ENCODE measurements around the gene CLIC3. TPM values are rescaled to one million over a fixed set of nuclear protein-coding genes. Genes with fewer than 3 reads are reported as not detected.

Gene CLIC3
- total RNA-seq, 2 donors from 2014 or later: 3.6 to 15.4 TPM

DNA sequence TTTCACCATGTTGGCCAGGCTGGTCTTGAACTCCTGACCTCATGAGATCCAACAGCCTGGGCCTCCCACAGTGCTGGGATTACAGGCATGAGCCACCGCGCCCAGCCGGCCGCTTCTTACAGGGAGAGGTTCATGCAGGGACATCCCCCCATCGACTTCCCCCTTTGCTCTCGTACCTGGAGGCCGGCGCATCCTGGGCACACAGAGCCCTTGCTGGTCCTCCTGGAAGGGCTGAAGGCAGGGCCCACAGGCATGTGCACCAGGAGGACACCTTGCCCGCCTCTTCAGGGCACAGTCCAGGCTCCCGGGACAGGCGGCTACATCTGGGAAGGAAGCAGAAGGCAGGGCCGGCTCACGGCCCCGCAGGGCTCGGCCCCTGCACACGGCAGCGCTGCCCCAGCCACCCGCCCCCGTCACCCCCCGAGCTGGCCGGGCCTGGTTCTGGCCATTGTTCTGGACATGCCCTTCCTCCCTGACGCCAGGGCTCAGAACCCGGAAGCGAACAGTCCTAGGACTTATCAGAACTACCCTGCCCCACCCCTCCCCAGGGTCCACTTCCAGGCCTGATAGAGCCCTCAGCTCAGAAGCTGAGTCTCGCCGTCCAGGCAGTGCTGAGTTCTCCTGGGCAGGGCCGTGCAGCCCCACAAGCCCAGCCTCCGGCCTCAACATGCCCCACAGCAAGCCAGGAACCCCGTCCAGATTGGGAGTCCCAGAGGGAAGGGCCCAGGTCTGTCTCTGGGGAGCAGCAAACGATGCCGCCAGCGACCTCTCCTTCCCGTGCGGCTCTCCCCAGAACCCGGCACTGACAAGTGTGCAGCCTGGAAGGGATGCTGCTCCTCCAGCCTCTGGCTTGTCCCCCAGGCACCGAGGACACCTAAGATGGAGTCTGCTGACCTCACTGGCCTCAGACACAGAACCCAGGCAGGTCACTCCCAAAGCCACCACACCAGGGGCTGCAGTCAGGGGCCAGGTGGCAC lies 46.7 kb upstream of the CLIC3 start:
- Histone ChIP-seq H3K9me3 (no peaks in the 10 kb centered on the region), H3K27ac (peak overlapping the region; percentile 26), H3K4me3 (no peak overlapping the region), H3K36me3 (no peaks in the 10 kb centered on the region), H3K9ac (ENCODE audit: low read depth in 2 of 2, low read length in 2 of 2) (peak overlapping the region in 1 of 2 donors; percentile 1), H3K27me3 (peaks cover 7% of the 10 kb centered on the region), H3K4me1 (peaks cover 19% of the 10 kb centered on the region)
- TF ChIP-seq, protein P1, sequence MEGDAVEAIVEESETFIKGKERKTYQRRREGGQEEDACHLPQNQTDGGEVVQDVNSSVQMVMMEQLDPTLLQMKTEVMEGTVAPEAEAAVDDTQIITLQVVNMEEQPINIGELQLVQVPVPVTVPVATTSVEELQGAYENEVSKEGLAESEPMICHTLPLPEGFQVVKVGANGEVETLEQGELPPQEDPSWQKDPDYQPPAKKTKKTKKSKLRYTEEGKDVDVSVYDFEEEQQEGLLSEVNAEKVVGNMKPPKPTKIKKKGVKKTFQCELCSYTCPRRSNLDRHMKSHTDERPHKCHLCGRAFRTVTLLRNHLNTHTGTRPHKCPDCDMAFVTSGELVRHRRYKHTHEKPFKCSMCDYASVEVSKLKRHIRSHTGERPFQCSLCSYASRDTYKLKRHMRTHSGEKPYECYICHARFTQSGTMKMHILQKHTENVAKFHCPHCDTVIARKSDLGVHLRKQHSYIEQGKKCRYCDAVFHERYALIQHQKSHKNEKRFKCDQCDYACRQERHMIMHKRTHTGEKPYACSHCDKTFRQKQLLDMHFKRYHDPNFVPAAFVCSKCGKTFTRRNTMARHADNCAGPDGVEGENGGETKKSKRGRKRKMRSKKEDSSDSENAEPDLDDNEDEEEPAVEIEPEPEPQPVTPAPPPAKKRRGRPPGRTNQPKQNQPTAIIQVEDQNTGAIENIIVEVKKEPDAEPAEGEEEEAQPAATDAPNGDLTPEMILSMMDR (IDR thresholded peaks at IDR 0.05): no peak
- intact Hi-C loops (cut with DNase I): no loop called here
- DNase-seq: no peak

GRCh38 chr9:137041124-137041523 lies 44.8 kb upstream of the CLIC3 start:
- DNase-seq: no peak
- no peak overlapping the region for H3K4me3 ChIP-seq
- H3K27me3 ChIP-seq: no peaks in the 10 kb centered on the region
- H3K4me1 ChIP-seq: peaks cover 16% of the 10 kb centered on the region
- TF ChIP-seq, protein P1 (IDR thresholded peaks at IDR 0.05): no peak
- no peak overlapping the region for H3K27ac ChIP-seq
- no peaks in the 10 kb centered on the region for H3K36me3 ChIP-seq
- H3K9me3 ChIP-seq: no peaks in the 10 kb centered on the region
- H3K9ac ChIP-seq (ENCODE audit: low read depth in 2 of 2, low read length in 2 of 2): no peak overlapping the region
- intact Hi-C loops (cut with DNase I): no loop called here

DNA sequence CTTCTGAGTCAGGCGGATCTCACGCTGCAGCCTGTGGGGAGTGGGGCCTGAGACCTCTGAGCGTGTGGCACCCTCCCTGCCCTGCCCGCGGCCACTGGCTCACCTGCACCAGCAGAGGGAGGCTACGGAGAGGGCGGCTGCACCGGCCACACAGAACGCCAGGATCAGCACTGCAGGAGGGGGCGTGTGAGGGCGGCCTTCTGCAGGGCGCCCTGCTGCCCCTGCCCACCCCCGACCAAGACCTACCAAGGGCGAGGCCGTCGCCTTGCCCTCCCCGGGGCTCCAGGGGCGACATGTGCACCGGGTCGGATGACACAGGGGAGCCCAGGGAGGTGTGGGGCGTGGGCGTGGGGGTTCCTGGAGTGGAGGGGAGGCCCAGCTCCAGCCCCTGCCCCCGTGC lies 44.2 kb upstream of the CLIC3 start:
- Histone ChIP-seq H3K36me3 (no peaks in the 10 kb centered on the region), H3K9ac (ENCODE audit: low read depth in 2 of 2, low read length in 2 of 2) (no peak overlapping the region), H3K4me3 (no peak overlapping the region), H3K27me3 (no peaks in the 10 kb centered on the region), H3K27ac (no peak overlapping the region), H3K9me3 (no peaks in the 10 kb centered on the region), H3K4me1 (peaks cover 13% of the 10 kb centered on the region)
- intact Hi-C loops (cut with DNase I): no loop called here
- no peak for DNase-seq
- TF ChIP-seq, protein P1 (IDR thresholded peaks at IDR 0.05): no peak

DNA sequence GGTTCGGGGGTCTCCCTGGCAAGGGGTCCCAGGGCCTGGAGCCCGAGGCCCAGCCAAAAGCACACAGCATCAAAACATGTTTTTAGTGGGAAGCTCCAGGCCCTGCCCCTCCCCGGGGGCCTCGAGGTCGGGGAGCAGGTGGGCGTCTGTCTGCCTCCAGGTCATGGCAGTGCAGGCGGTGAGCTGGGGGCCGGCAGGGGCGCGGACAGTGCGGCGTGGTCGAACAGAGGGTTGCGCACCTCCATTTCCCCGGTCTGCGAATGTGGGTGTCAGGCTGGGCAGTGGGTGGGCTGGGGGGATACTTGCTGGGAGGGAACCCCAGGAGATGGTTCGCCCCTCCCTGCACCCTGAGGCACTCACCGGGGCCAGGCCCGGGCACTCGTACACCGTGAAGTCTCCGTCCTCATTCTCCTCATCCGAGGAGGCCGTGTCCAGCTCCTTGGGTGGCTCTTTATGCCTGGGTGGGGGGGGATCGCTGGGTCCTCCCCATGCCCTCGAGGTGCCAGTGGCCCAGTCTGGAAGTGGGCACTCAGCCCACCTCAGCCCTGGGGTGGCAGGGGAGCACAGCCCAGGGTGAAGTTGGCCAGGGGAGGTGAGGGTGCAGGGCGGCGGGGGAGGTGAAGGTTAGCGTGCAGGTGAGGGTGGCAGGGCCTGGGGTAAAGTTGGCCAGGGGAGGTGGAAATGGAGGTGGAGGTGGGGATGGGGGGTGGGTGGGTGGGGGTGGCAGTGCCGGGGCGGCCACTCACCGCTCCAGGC lies 43.4 kb upstream of the CLIC3 start:
- Histone ChIP-seq H3K36me3 (no peaks in the 10 kb centered on the region), H3K4me1 (peaks cover 16% of the 10 kb centered on the region), H3K27ac (no peak overlapping the region), H3K9me3 (no peaks in the 10 kb centered on the region), H3K27me3 (no peaks in the 10 kb centered on the region), H3K4me3 (no peak overlapping the region), H3K9ac (ENCODE audit: low read depth in 2 of 2, low read length in 2 of 2) (no peak overlapping the region)
- TF ChIP-seq, protein P1 (IDR thresholded peaks at IDR 0.05): no peak
- no peak for DNase-seq
- intact Hi-C loops (cut with DNase I): loop anchor here (5.0 kb wide), 1 partner anchor 252 kb away; no protein-coding TSS in a partner anchor

DNA sequence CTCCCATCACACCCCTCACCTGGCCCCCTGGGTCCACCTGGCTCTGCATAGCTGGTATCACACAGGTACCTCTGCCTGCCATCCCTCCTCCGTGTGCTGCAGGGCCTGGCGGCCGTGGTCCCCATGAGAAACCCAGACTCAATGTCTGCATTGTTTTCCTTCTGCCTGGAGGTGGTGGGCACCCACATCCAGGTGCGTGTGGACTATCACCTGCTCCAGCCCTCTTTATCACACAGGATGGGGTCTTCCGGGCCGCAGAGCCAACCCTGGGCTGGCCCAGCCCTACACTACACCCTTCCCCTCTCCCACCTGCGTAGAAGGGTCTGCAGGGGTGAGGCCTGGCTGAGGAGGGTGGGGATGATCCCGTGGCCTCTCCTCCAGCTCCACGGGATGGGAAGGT lies 42.5 kb upstream of the CLIC3 start:
- H3K27ac ChIP-seq: no peak overlapping the region
- H3K4me1 ChIP-seq: peaks cover 16% of the 10 kb centered on the region
- H3K27me3 ChIP-seq: no peaks in the 10 kb centered on the region
- H3K36me3 ChIP-seq: no peaks in the 10 kb centered on the region
- DNase-seq: no peak
- TF ChIP-seq, protein P1 (IDR thresholded peaks at IDR 0.05): no peak
- intact Hi-C loops (cut with DNase I): loop anchor here (5.0 kb wide), 1 partner anchor 252 kb away; no protein-coding TSS in a partner anchor
- no peak overlapping the region for H3K9ac ChIP-seq (ENCODE audit: low read depth in 2 of 2, low read length in 2 of 2)
- H3K4me3 ChIP-seq: no peak overlapping the region
- H3K9me3 ChIP-seq: no peaks in the 10 kb centered on the region
